GM19468 (cell line): Measurements from ENCODE around the gene VWA5A.

ENCODE experiments used
- ATAC-seq: cut with Tn5 transposase; IDR thresholded peaks from one replicate; pipeline ENCODE4 v1.9.1; 2021; ENCODE audit warnings: mild to moderate bottlenecking, moderate library complexity, moderate number of reproducible peaks; ENCODE audit not compliant: unreplicated experiment; ENCODE audit errors: extremely low read depth

VWA5A gene, protein sequence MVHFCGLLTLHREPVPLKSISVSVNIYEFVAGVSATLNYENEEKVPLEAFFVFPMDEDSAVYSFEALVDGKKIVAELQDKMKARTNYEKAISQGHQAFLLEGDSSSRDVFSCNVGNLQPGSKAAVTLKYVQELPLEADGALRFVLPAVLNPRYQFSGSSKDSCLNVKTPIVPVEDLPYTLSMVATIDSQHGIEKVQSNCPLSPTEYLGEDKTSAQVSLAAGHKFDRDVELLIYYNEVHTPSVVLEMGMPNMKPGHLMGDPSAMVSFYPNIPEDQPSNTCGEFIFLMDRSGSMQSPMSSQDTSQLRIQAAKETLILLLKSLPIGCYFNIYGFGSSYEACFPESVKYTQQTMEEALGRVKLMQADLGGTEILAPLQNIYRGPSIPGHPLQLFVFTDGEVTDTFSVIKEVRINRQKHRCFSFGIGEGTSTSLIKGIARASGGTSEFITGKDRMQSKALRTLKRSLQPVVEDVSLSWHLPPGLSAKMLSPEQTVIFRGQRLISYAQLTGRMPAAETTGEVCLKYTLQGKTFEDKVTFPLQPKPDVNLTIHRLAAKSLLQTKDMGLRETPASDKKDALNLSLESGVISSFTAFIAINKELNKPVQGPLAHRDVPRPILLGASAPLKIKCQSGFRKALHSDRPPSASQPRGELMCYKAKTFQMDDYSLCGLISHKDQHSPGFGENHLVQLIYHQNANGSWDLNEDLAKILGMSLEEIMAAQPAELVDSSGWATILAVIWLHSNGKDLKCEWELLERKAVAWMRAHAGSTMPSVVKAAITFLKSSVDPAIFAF

DNA sequence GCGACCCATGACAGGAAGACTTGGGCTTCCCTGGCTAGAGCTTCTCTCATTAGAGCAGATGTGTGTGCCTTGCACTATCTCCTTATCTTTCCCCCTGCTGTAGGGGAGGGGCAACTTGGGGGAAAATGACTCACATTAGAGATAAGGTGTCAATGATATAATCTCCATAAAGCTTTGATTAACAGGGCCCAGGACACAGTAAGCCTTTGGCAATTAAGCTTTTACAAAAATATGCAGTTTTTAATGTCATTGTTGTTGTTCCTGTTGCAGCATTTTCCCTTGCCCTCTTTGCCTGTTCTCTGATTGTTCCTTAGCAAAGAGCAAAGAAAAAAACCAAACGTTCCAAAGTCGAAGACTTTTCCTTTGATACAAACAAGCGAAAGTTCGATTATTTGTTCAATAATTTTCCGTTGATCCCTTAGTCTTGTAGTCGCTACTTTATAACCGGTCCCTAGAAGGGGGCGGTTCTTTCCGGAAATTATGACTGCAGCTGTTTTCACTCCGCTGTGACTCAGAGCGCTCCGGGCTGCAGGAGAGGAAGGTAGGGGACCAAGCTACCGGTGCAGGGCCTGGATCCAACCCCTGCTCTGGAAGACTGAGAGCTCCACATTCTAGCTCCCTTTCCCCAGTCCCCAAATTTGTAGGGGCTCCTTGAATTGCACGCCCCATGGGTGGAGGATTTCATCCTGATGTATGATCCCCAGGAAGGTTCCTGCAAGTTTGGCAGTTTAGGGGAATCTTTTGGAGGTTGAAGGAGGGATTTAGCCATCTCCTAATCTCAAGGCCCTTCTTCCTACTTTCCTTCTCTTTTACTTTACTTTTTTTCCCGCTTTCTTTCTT, at the start of gene VWA5A:
TSS of gene VWA5A (plus strand) at position 509 of the 840 bp plus-strand sequence. CDS start 2,062 bp downstream, outside the sequence.
- peak; percentile 100 for ATAC-seq

DNA sequence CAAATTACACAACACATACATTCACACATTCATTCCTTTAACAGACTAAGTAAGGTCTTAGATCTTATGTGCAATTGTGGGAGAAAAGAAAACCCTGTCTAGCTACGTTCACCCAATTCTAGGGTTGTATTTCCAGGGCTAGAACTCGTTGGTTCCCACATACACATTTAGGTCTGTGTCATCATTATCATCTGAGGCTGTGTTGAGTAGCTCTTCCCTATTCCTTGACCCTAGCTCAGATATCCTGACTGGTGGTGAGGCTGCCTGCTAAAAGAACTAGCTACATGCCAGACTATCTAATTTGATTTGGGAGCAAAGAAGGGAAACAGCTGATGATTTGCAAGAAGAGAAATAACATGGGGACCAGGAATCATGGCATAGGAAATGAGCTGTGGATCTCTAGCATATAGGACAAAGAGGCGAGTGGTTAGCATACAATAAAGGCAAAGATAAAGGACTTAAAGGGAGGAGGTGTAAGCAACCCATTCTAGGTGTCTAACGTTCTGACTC, 46.6 kb upstream of the VWA5A start:
- ATAC-seq, result no peak

DNA sequence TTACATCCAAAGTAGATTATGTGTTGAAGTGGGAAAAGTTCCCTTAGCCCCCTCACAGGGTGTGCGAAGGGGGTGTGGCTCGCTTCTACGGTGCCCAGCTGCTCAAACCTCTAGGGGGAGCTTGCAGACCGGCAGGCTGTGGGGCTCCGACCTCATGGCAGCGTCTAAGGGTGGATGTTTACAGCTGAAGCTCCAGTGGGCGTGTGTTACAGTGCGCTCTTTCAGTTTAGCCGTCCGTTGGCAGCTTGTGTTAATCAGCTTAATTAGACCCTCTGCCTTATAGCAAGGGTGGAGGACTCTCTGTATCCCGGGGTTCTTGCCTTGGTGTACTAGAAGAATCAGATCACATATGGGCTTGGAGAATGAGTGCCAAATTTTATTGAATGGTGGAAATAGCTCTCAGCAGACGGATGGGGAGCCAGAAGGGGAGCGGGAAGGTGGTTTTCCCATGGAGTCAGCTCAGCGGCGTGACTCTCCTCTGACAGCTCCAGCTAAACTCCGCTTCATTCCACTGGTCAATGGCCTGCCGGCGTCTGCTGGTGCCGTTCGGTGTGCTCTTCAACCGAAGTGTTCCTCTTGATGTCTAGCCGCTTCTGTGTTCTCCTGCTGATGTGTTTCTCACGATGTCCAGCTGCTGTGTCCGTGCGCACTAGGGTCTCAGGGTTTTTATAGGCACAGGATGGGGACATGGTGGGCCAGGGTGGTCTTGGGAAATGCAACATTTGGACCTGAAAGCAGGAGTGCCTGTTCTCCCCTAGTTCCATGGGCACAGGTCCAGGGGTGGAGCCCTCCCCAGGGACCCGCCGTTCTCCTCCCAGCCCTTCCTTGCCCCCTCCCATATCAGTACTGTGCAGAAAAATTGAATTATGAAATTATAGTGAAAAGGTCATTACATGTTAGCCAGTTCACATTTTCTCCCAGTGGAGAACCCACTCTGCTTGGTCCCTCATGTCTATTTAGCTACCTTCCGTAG, 45.5 kb upstream of the VWA5A start:
- ATAC-seq, result peak; percentile 73

DNA sequence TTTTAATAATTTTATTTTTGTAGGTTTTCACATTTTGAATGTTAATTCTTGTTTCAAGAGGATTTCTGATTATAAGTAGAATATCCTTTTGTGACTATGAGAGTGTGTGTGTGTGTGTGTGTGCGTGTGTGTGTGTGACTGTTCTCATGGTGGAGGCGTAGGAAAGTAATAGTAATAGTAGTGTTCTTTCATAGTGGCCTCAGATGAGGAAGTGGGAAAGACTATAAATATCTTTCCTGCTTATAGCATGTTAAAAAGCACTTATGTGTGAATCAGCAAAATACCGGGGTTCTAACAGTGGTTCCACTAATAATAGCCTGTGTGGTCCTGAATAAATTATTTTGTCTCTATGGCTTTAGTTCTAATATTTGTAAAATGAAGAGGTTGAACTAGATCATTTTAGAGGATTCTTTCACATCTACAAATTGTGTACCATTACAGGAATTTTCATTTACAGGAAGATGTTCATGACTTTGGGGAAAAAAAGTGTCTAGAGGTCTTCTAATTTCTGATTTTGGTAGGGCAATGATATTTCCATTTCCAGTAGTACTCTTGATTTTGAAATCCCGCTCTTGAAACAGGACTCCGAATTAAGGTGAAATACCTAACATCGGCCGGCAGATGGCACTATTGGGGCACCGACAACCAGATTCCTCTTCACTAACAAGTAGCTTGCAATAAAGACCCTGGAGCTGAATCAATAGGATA, 44.2 kb upstream of the VWA5A start:
- ATAC-seq, result peak; percentile 73

DNA sequence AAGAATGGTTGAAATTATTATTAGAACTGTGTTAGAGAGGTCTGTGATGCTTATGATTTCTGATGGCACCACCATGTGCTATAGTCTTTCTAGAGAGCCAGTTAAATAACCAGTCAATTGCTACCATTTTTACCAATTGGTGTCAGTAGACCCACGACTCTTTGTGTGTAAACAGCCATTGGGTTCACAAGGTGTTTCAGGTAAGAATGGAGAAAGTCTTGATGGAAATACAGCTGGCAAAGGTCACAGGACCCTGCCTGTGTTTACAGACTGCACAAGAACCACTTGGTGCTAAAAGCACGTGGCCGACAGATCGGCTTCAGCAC, 43.7 kb upstream of the VWA5A start:
- no peak for ATAC-seq

DNA sequence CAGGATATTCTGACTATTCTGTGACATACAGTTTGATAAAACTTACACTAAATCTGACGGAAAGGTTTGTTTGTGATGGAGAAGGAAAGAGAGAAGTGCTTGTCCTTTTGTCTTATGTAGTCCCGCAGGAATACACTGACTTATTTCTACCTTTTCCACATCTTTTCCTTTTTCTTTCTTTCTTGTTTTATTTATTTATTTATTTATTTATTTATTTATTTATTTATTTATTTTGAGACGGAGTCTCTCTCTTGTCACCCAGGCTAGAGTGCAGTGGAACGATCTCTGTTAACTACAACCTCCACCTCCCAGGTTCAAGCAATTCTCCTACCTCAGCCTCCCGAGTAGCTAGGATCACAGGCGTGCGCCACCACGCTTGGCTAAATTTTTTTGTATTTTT, 43.1 kb upstream of the VWA5A start:
- no peak for ATAC-seq

DNA sequence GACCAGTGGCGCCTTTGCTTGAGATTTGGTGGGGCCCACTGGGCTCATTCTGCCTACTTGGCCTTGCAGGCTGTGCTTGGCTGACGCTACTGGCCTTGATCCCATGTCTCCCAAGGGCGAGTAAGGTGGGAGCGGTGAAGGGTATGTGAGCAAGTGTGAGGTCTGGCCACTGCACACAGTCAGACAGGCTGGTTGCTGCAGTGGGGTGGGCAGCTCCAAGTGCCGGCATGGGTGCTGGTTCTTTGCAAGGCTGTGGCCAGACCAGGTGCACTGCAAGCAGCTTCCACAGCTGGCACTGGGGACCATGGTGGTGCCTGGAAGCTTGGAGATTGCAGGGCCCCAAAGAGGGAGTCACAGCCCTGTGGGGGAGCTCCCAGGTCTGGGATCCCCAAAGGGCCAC, 40.7 kb upstream of the VWA5A start:
- ATAC-seq, result no peak

DNA sequence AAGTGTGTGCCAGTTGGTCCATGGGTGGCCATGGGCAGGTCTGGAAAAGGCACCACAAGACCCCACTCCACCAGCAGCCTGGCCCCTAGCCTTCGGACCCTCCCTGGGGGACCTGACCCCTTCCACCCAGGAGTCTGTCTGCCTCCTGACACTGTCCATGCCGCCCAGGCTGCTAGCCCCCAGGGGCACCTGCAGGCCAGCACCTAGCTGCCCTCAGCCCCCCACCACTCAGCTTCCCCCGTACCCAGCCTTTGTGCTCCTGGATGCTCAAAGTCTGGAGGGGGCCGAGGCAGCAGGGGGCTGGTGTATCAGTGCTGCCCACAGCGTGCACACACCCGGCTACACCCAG, 39.8 kb upstream of the VWA5A start:
- no peak for ATAC-seq

DNA sequence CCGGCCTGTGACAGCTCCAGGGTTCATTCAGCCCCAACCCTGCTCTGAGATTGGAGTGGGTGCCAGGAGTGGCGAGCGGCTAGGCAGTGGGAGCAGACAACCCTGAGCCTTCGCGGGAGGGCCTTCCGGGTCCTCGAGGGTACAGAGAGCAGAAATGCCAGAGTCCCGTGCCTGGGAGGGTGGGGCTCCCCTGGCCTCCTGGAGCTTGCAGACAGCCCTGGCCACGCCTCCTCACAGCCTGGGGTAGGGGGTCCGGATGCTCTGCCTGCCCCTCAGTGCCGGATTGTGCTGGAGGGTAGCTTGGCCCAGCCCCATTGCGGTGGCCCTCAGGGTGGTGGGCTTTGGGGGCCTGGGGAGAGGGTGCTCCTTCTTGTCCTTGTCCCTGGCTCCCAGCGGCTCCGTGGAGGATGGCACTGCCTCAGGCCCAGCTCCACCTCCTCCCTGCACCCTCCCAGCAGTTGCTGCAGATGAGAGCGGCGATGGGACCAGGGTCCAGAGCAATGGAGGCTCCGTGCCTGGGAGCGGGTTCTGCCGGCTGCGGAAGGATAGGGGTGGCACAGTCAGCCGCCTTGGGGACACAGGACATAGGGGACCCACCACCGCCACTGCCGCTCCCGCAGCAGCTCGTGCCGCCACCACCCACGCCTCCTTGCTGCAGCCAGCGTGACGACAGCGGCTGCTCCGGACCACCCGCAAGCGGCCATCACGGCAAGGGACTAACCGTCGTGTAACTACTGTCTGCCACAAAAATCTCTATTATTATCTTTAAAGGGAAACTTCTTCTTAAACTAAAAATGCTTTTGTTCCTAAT, 39.2 kb upstream of the VWA5A start:
- no peak for ATAC-seq

DNA sequence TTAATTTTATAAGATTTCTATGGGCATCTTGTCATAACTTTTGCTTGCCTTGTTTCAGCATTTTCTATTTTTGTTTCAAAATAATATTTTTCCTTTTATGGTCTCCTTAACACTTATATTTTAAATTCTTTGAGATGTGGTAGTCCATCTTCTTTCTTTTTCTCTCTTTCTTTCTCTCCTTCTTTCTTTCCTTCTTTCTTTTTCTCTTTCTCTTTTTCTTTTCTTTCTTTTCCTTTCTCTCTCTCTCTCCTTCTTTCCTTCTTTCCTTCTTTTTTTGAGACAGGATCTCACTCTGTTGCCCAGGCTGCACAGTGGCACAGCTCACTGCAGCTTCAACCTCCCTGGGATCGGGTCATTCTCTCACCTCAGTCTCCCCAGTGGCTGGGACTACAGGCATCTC, 38.0 kb upstream of the VWA5A start:
- ATAC-seq, result no peak

DNA sequence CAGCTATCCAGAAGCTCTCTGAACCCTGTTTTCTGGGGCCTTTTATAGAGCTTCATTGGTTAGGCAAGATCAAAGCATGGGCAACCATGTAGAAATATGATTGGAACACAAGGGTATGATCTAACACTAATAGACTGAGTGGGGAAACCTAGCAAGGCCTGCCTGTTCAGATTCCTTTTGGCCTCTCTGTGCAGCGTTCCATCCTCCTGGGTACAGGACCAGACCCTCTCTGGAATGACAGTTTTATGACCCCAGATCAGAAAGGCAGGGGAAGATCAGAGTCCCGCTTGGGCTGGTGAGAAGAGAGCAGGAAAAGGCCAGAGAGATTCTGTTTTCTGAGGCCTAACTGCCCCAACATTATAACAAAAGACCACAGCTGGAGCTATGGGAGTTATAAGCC, 36.7 kb upstream of the VWA5A start:
- no peak for ATAC-seq

DNA sequence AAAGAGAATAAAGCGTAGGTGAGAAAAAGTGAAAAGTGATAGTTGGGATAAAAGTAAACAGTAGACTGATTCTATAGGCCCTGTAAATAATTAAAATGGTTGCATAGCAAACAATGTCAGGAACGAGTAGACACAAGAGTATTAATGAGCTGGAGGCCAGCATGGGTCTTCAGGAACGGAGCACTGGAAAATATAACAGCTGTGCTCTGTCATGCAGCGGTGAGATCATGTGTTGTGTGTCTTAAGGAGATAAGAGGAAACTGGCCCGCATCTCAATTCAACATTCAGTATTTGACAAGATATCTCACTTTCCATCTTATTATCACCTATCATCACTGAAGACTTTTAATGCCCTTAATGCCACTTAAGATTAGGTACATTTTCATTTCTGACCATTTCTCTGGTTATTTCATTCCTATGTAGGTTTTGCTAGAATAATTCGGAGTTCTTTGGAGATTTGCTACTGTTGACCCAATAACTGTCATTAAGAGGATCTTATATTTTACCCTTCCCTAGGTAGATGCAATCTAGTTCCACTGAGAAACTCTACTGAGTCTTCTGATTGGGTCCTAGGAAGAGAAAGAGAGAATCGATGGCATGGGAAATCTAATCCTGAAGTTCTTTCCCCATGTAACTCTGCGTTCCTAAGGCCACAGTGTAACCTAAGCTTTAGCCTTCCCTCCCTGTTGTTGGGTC, 35.5 kb upstream of the VWA5A start:
- ATAC-seq, result no peak

DNA sequence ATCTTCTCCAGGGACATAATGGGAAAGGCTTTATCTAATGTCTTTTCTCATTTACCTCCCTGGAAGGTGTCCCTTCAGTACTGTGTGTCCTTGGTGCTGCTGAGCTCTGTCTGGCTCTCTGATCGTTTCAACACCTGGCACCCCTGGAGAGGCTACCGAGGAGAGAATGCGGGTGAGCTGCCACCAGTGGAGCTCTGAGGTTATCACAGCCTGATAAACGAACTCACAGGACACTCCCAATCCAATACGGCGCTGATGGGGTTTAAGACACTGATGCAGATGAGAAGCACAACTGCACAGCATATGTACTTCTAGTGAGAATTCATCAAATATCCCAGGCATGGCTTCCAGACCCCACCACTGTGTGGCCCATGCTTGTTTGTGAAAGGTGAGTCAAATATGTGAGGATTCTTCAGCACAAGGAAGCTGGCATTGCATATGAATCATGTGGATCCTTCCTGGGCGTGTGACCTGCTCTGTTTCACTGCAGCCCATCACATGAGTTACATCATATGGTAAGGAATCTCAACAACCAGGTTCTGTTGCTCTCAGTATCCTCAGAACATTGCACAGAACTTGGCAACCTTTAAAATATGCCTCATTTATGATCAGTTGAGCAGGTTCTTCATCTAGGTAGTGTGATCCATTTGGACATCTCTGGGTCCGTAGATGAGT, 34.8 kb upstream of the VWA5A start:
- no peak for ATAC-seq

DNA sequence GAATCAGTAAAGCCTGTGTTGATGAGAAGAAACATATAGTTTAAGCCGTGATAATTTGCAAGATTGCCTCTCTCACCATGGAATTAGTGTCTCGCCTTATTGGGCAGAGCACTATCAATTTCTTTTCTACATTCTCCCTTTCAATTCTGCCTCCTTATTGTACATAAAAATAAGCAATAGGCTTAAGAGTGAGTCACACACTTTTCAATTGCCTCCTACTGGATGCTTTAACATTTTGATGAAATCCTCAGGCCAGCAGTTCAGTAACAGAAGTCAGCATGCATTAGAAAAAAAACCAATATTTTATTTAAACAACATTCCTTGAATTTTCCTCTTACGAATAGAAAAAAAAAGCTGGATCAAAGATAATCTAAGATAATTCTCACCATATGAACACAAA, 33.8 kb upstream of the VWA5A start:
- ATAC-seq, result no peak

DNA sequence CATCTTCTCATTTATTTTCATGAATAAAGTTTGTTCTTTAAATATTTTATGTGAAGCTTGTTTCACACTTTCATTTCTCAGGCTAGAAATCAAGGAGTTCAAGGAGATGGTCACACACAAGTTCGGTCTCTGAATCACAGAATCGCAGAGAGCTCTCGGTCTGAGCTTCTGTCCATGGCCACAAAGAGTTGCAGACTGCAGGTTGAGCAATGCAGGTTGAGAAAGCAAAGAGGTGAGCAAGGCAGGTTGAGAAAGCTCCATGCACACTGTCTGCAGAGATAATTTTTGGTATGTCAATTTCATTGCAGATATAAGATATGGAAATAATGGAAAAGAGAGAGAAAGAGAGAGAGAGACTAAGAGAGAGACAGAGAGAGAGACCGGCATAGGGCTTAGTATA, 32.9 kb upstream of the VWA5A start:
- no peak for ATAC-seq

DNA sequence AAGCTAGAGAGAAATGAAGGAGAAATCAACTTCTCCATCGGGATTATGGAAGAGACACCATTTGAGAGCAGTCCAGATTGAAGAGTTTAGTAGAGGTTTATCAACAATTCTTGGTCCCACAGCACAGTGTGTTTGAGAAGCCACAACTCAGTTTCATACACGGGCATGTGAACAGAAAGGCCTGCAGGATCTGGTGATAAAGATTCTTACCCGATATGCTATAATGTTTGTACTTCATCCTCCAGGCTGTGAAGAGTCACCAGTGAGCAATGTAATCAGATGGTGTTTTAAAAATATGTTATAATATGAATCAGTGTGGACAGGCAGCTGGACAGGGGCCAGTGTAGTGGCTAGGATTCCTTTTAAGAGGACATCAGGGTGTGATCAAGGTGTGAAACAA, 29.7 kb upstream of the VWA5A start:
- ATAC-seq, result no peak
